ACC112 (cell line): ENCODE measurements around the gene ZBTB7C.

Experiments used
- H2AFZ ChIP-seq: fragments of 200-600 bp; sonication (generic); one replicate; pipeline ENCODE4 v1.6.0; 2017; ENCODE audit warnings: antibody characterized with exemption, low read length; ENCODE audit not compliant: unreplicated experiment
- H3K27ac ChIP-seq: fragments of 200-600 bp; sonication (generic); 2 replicates; pipeline ENCODE4 v1.5.1; 2014; ENCODE audit warnings: low read depth, mild to moderate bottlenecking, antibody characterized with exemption, low read length, moderate library complexity
- H3K27me3 ChIP-seq: fragments of 200-600 bp; sonication (generic); 2 replicates; pipeline ENCODE4 v1.6.1; 2014; ENCODE audit warnings: mild to moderate bottlenecking, antibody characterized with exemption, low read length, moderate library complexity, mixed read lengths; ENCODE audit not compliant: insufficient read depth
- H3K36me3 ChIP-seq: fragments of 200-600 bp; sonication (generic); 2 replicates; pipeline ENCODE4 v1.6.1; 2016; ENCODE audit warnings: mild to moderate bottlenecking, antibody characterized with exemption, low read length, moderate library complexity, mixed read lengths; ENCODE audit not compliant: insufficient read depth
- H3K4me1 ChIP-seq: fragments of 200-600 bp; sonication (generic); one replicate; pipeline ENCODE4 v1.6.1; 2016; ENCODE audit warnings: low read length, mixed read lengths; ENCODE audit not compliant: insufficient read depth, unreplicated experiment, control insufficient read depth
- H3K4me3 ChIP-seq: fragments of 200-600 bp; sonication (generic); 2 replicates; pipeline ENCODE4 v1.5.1; 2014; ENCODE audit warnings: mild to moderate bottlenecking, low read depth, low read length
- H3K79me2 ChIP-seq: fragments of 200-600 bp; sonication (generic); one replicate; pipeline ENCODE4 v1.6.0; 2016; ENCODE audit warnings: low read length; ENCODE audit not compliant: control insufficient read depth, unreplicated experiment, insufficient read depth

Gene ZBTB7C

GRCh38 chr18:48019557-48020325 lies 389.4 kb downstream of the ZBTB7C start:
- H3K4me3 ChIP-seq: no peak overlapping the region
- no peak overlapping the region for H3K27ac ChIP-seq
- peaks cover 66% of the 10 kb centered on the region for H3K27me3 ChIP-seq

GRCh38 chr18:48018851-48019250 lies 390.3 kb downstream of the ZBTB7C start:
- H3K4me1 ChIP-seq: peaks cover 12% of the 10 kb centered on the region
- H3K79me2 ChIP-seq: no peaks in the 10 kb centered on the region
- H3K27me3 ChIP-seq: peaks cover 75% of the 10 kb centered on the region
- no peak overlapping the region for H2AFZ ChIP-seq
- H3K36me3 ChIP-seq: no peaks in the 10 kb centered on the region
- H3K4me3 ChIP-seq: no peak overlapping the region
- no peak overlapping the region for H3K27ac ChIP-seq

More at GRCh38 chr18:48019557-48020325, 389.4 kb downstream of the ZBTB7C start:
- H3K79me2 ChIP-seq: no peaks in the 10 kb centered on the region
- H3K4me1 ChIP-seq: peaks cover 18% of the 10 kb centered on the region
- no peaks in the 10 kb centered on the region for H3K36me3 ChIP-seq
- no peak overlapping the region for H2AFZ ChIP-seq

DNA sequence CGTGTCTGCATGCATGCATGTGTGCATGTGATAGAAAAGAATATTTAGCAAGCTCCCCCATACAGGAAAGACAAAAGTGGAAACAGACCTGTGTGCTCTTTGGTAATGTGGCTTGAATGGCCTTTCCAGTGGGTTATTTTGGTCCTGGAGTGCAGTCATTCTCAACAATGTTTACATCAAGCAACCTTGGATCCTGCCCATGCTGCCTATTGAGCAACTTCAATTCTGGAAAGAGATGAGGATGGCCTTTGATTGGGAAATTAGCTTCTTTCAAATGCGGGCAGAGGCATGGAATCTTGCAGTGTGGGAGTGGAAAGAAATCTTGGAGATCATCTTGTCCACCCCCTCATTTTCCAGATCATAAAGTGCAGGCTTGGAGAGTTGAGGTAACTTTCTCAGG lies 391.5 kb downstream of the ZBTB7C start:
- Histone ChIP-seq H3K4me1 (no peaks in the 10 kb centered on the region), H3K36me3 (no peaks in the 10 kb centered on the region), H3K27ac (no peak overlapping the region), H3K4me3 (no peak overlapping the region), H3K27me3 (peaks cover 86% of the 10 kb centered on the region), H2AFZ (no peak overlapping the region), H3K79me2 (no peaks in the 10 kb centered on the region)

GRCh38 chr18:48013162-48013561 lies 396.0 kb downstream of the ZBTB7C start:
- peaks cover 72% of the 10 kb centered on the region for H3K27me3 ChIP-seq
- H3K4me1 ChIP-seq: peaks cover 5% of the 10 kb centered on the region
- no peak overlapping the region for H3K4me3 ChIP-seq
- H3K27ac ChIP-seq: no peak overlapping the region
- no peaks in the 10 kb centered on the region for H3K79me2 ChIP-seq
- no peak overlapping the region for H2AFZ ChIP-seq
- H3K36me3 ChIP-seq: no peaks in the 10 kb centered on the region

DNA sequence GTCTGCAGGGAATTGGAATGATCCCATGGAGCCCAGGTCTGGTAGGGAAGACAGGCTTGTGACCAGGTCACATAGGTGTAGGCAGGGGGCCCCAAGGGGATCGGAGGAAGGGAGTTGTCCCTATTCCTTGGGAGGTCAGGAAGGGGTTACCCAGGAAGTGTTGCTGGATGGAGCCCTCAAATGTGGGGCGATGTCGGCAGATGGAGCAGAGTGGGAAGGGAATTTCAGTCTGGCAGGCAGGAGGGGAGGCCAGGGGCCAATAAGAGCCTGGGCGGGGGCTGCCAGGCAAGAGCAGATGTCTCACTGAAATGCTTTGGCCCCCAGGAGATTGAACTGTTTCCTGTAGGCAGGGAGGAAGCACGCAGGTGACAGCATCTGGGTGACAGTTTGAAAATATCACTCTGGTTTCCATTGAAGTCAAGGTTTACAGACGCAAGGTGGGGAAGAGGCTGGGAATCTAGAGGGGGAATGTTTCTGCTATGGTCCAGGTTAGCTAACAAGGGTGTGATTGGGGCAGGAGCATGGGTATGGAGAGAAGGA lies 397.2 kb downstream of the ZBTB7C start:
- H3K27me3 ChIP-seq: peaks cover 60% of the 10 kb centered on the region
- H3K4me3 ChIP-seq: no peak overlapping the region
- no peak overlapping the region for H3K27ac ChIP-seq
- H2AFZ ChIP-seq: no peak overlapping the region
- H3K36me3 ChIP-seq: no peaks in the 10 kb centered on the region
- no peaks in the 10 kb centered on the region for H3K79me2 ChIP-seq
- H3K4me1 ChIP-seq: peaks cover 5% of the 10 kb centered on the region

DNA sequence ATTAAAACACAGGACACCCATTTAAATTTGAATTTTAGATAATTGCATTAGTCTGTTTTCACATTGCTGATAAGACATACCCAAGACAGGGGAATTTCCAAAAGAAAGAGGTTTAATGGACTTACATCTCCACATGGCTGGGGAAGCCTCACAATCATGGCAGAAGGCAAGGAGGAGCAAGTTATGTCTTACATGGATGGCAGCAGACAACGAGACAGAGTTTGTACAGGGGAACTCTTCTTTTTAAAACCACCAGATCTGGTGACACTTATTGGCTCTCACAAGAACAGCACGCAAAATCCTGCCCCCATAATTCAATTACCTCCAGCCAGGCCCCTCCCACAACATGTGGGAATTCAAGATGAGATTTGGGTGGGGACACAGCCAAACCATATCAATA lies 398.9 kb downstream of the ZBTB7C start:
- Histone ChIP-seq H3K36me3 (no peaks in the 10 kb centered on the region), H3K27ac (no peak overlapping the region), H3K79me2 (no peaks in the 10 kb centered on the region), H3K4me1 (peaks cover 5% of the 10 kb centered on the region), H3K27me3 (peaks cover 44% of the 10 kb centered on the region), H3K4me3 (no peak overlapping the region), H2AFZ (no peak overlapping the region)

- no peak overlapping the region for H3K4me3 ChIP-seq
- H3K79me2 ChIP-seq: no peaks in the 10 kb centered on the region
- H3K4me1 ChIP-seq: peaks cover 8% of the 10 kb centered on the region
- H3K27ac ChIP-seq: no peak overlapping the region
- H2AFZ ChIP-seq: no peak overlapping the region
- H3K36me3 ChIP-seq: no peaks in the 10 kb centered on the region
- H3K27me3 ChIP-seq: peaks cover 34% of the 10 kb centered on the region
These were observed 400.0 kb downstream of the ZBTB7C start for GRCh38 chr18:48009116-48009745.

- Histone ChIP-seq H3K27me3 (peaks cover 23% of the 10 kb centered on the region), H3K4me3 (peak overlapping the region; percentile 78), H3K79me2 (no peaks in the 10 kb centered on the region), H3K27ac (no peak overlapping the region), H3K4me1 (peaks cover 19% of the 10 kb centered on the region), H3K36me3 (no peaks in the 10 kb centered on the region), H2AFZ (peak overlapping the region; percentile 85)
These were observed 401.1 kb downstream of the ZBTB7C start for GRCh38 chr18:48007955-48008701.

DNA sequence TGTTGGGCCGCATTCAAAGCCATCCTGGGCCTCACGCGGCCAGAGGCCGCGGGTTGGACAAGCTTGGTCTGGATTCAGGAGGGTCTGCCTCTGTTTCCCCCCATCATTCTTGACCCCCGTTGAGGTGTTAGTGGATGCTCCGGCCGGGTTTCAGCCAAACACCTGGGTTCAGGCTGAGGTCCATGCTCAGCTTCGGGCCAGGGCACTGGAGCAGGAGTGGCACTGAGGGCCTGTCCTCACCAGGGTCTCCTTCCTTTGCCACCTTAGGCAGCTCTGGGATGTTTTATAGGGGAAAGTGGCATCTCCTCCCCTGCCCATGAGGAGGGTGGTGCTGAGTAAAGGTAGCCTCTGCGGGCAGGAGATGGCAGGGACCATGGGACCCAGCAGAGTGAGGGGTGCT lies 401.8 kb downstream of the ZBTB7C start:
- peaks cover 24% of the 10 kb centered on the region for H3K4me1 ChIP-seq
- H3K27me3 ChIP-seq: peaks cover 18% of the 10 kb centered on the region
- no peak overlapping the region for H3K27ac ChIP-seq
- peak overlapping the region; percentile 78 for H3K4me3 ChIP-seq
- no peaks in the 10 kb centered on the region for H3K79me2 ChIP-seq
- peak overlapping the region; percentile 82 for H2AFZ ChIP-seq
- H3K36me3 ChIP-seq: no peaks in the 10 kb centered on the region

DNA sequence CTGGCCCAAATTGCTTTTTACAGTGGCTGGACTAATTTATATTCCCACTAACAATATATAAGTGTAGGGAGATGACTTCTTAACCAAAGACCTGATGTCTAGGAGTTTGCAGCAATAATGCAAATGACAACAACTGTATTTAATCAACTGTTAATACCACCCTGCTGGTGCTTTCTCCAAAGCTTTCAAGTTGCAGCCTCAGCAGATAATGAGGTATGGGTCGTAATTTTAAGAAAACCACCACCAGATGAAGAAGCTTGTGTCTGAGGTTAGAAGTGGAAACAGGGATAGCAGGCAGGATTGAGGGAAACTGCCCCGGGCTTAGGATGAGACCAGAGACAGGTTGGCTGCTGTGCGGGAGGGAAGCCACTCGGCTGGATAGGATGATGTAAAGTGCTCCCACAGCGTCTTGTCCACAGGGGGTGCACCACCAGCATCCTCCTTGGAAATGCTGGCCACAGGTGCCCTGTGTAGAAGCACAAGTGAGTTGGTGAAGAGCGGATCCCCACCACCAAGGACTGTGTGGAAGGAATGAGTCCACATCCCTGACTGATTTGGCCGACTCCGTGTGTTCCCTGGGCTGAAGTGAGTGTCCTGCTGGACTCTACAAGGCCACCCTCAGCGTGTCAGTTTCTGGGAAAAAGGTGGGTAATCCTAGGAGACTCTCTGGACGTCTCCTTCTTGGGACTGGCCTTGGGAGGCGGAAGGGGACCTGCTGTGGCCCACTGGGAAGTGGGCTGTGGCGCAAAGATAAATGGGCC lies 402.6 kb downstream of the ZBTB7C start:
- Histone ChIP-seq H3K4me1 (peaks cover 24% of the 10 kb centered on the region), H3K36me3 (no peaks in the 10 kb centered on the region), H3K27me3 (peaks cover 10% of the 10 kb centered on the region), H3K79me2 (no peaks in the 10 kb centered on the region), H2AFZ (no peak overlapping the region), H3K27ac (no peak overlapping the region), H3K4me3 (no peak overlapping the region)
